Nucleus accumbens (tissue), 56 donors: ENCODE results near the gene EXOC6.
"Not testable (repeated sequence)": the region's sequence is repeated elsewhere in the genome, so short reads cannot be mapped to it uniquely, and the experiment has no call there.

Source experiments
- DNase-seq, 56 donors: peaks; one replicate each; lab custom pipeline; 2025; lab: John Stamatoyannopoulos, UW

The EXOC6 gene

DNA sequence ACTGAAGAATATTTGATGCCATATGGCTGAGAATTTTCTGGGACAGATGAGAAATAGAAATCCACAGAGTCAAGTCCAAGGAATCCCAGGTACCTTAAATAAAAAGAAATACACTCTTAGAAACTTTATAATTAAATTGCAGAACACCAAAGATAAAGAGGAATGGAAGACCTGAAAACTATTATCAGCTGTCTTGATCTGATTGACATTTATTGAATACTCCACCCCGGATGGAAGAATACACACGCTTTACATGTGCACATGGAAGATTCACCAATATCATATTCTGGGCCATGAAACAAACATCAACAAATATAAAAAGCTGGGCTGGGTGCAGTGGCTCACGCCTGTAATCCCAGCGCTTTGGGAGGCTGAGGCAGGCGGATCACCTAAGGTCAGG lies 81.6 kb downstream of the EXOC6 start:
- no peak for DNase-seq

DNA sequence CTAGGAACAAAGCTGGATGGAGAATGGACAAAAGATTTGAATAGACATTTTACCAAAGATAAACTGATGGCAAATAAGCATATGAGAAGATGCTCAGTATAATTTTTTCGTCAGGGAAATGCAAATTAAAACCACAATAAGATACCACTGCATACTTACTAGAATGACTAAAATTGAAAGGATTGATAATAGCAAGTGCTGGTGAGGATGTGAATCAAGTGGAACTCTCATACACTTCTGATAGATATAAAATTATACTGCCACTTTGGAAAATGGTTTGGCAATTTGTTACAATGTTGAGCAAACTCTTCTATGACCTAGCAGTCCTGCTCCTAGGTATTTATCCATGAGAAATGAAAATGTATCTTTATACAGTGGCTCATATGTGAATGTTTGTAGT lies 83.3 kb downstream of the EXOC6 start:
- DNase-seq, result no peak

DNA sequence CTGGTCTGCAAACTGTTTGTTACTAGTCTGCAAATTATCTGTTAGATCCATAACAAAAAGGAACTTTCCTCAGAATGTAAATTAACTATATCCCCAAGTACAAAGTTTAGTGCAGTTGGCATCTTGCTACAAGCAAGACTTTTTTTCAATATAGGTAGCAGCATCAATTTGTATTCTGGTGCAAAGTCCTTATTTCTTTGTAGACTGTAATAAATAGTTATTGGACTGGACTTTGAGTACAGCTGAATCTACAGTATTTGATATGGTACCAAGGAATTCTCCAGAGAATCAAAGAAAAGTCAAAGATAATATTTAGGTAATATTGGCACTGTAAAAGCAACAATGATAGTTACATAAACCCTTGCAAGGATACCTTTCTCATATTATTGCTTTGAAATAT lies 89.6 kb downstream of the EXOC6 start:
- DNase-seq, result no peak

DNA sequence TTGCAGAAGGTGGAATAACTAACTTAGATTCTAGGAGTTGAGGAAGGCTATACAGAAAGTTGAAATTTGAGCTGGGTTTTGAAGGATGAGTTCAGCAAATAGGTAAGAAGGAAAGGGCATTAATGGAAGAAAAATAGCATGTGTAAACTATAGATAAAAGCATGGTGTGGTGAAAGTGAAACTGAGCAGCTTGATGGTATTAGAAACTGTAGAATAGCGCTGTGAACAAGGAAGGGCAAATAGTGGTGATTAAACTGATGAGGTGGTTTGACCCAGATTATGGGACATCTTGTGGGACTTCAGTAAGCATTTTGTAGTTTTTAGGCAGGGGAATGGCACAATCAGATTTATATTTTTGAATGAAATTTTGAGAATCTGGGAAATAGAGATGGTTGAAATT lies 90.5 kb downstream of the EXOC6 start:
- no peak for DNase-seq

DNA sequence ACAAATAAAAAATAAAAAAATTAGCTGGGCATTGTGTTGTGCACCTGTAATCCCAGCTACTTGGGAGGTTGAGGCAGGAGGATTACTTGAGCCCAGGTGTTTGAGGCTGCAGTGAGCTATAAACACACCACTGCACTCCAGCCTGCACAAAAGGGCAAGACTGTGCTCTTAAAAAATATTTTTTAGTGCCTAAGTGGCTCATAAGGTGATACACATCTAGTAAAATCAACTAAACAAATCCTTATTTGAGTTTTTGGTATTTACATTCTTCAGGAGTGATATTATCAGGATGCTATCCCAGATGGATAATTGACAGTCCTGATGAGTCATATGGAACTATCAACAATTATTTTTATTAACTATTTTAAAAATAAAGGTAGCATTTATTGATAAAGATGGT lies 93.9 kb downstream of the EXOC6 start:
- DNase-seq, result no peak

DNA sequence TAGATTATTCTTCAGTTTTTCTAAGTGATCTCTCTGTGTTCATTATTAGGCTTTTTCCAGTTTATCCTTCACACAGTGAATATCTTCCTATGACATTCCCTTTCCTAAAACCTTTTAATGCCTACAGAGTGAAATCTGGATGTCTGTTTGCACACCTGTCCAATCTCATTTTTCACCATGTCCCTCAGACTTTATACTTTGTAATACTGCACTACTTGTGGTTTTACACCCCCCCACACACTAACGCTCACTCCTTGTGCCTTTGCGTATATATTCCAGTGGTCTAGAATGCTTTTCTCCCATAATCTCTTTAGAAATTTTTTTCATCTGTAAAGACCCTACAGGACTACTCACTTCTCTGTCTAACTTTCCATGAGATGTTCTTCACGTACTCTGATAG lies 98.2 kb downstream of the EXOC6 start:
- DNase-seq, result no peak

DNA sequence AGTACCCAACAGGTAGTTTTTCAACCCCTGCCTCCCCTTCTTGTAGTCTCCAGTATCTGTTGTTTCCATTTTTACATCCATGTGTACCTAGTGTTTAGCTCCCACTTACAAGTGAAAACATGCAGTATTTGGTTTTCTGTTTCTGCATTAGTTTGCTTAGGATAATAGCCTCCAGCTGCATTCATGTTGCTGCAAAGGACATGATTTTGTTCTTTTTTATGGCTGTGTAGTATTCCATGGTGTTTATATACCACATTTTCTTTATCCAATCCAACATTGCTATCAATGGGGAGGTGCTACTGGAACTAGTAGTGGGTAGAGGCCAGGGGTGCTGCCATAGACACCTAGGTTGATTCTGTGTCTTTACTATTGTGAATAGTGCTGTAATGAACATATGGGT lies 104.3 kb downstream of the EXOC6 start:
- not testable (repeated sequence) for DNase-seq

DNA sequence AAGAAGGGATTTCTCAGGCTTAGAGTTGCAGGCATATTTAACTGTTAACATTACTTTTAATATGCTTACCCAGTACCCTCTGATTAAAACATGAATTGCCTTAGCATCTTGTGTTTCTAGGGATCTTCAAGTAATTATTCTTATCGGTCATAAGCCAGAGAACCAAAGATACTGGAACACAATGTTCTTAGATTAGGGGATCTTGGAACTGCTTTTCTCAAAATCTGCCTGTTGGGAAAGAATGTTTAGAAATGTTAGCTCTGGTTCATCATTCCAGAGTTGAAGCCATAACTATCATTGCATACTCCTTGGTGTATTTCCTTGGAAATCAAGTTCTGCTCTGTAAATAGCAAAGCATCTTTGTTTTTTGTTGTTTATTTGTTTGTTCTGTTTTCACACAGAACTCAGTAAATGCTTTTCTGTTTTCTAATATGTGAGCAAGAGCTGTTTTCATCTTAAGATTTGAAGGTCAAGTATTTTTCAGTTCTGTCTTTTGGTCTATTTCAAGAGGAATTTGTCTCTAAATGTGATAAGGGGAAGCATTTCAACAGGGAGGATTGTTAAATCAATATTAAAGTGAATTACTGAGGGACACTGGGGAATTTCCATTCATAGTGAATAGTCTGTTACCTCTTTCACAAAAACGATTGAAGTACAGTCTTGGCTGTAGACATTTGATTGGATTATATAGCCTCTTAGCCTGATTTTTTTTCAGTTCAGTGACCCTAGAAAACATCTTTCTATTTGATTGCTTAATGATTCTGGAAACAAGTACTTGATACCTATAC lies 109.1 kb downstream of the EXOC6 start:
- DNase-seq, result no peak

DNA sequence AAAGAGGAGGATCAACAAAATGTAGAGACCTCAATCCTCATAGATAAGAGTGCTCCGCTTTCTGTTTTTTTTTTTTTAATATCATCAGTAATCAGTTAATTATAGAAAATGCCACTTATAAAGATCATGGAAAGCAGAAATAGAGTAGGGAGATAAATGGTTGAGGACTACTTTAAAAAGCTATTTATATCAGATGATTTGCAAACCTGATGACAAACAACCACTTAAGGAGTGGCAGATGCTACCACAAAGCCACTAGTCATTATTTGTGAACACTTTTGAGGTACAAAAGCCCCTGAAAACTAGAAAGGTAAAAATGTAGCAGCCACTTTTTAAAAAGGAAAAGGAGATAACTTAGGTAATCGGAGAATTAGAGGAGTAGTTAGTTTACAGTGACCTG lies 113.3 kb downstream of the EXOC6 start:
- DNase-seq, result no peak

DNA sequence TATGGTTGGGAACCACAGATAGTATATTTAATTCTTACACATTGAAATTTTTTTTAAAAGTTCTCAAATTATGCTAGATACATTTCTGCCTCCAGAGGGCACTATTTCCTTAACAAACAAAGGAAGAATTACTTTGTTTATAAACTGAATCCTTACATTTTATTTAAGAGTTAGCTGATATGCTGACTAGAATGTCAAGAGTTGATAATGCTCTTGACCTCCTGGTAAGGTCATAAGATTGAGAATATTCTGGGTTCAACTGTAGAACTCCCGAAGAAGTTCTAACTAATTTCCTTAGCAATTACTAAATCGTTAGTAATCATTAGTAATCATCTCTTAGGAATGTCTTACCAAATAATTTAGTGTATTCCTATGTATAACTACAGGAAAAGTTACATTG lies 117.0 kb downstream of the EXOC6 start:
- no peak for DNase-seq

DNA sequence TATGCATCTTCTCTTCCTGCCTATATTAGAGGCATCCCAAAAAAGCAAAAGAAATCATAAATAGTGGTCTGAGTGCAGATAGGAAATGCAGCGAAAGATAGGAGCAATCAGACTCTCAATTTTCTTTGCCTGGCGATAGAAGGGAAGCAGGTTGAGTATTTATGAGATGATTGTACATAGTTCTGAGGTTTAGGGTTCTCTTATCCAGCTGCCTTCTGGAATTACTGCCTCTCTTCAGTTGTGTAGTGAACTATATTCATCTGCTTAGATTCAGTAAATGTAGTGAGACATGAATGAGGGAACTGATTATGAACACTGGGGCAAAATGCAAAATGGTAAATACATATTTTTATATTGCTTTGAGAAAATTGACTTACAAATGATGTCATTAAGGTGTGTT lies 119.3 kb downstream of the EXOC6 start:
- no peak for DNase-seq

DNA sequence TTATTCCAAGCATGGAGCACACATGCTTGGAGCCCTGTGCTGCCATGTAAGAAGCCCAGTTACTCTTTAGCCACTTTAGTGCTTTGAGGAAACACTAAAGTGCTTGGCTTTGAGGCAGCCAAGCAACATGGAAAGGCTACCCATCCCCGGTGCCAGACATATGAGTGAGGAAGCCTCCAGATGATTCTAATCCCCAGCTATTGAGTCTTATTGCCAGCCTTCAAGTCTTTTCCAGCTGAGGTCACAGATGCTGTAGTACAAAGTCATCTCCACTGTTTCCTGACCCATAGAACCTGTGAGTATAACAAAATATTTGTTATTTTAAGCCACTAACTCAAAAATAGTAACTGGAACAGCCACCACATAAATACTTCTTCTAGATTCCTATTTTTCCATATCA lies 120.8 kb downstream of the EXOC6 start:
- no peak for DNase-seq

DNA sequence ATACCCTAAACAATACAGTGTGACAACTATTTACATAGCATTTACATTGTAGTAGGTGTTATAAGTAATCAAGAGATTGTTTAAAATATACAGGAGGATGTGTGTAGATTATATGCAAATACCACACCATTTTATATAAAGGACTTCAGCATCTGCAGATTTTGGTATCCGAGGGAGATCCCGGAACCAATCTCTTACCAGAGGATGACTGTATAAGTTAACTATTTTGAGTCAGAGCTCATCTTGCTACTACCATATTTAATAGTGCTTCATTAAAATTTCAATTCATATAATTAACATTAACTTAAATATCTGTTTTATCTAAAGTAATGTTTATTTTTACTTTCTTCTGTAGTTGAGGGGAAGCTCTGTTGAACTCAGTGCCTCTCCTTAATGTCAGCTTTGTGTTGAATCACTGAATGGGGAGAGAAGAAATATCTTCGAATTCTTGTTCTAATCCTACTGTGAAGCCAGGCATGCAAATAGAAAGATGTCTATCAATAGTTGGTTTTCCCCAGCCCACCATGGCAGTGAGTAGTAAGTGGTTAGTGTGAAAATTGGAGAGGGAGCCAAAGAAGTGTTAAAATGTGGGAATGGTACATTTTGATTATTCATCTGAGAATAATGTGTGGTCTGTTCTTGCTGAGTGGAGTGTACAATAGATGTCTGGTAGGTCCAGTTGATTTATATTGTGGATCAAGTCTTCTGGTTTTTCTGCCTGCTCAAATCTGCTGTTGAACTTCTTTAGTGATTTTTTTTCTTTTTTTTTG lies 122.2 kb downstream of the EXOC6 start:
- DNase-seq, result no peak

DNA sequence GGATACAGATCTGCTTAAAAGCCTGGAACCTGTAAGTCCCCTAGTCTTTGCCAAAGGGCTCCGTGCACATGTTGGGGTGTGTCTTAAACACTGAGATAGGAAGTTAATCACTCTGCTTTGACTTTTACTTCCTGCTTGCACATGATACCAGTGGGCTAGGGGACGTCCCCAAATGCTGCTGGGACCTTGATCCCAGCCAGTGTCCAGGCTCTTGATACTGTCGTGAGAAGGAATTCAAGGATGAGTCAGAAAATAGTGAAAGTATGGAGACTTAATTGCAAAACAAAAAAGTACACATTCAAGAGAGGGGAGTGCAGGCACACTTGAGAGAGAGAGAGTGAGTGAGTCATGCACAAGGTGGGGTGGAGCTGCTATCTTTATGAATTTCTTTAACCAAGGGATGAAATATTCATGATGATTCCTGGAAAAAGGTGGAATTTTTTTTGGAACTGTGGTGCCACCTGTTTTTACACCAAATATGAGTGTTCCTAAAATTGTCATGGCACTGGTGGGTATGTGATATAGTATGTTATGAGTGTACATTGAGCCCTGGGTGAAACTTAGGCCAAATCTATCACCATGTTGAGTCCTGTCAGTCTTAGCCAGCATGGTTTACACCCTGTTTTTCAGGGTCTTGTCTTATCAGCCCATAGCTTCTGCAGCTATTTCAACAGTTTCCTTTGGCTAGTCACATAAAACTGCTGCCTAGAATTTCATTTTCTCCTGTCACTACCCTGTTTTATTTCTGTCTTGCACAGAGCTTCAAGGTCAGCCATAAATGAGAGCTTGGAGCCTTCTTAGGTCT lies 123.9 kb downstream of the EXOC6 start:
- peak in 7 of 56 donors; percentile 1 to 30 (median 12) for DNase-seq

DNA sequence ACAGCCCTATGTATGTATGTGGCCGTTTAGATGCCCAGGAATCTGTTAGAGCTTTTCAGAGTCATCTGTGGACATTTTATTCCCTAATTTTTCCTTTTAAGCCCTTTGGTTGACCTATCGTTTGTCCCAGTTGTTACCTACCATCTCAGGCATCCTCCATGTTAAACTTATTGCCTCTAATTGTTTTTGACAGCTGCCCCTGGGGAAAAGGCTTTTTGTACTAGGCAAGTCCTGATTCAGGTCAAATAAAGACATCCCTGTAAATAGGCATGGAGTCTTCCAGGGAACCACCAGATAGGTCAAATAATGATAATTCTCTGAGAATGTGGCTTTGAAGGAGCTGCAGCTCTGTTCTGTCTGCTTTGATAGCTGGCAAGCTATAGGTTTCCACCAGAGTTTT lies 124.6 kb downstream of the EXOC6 start:
- DNase-seq, result no peak

DNA sequence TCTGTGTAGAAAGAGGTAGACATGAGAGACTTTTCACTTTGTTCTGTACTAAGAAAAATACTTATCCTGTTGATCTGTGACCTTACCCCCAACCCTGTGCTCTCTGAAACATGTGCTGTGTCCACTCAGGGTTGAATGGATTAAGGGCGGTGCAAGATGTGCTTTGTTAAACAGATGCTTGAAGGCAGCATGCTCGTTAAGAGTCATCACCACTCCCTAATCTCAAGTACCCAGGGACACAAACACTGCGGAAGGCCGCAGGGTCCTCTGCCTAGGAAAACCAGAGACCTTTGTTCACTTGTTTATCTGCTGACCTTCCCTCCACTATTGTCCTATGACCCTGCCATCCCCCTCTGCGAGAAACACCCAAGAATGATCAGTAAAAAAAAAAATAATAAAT lies 128.0 kb downstream of the EXOC6 start:
- not testable (repeated sequence) for DNase-seq

DNA sequence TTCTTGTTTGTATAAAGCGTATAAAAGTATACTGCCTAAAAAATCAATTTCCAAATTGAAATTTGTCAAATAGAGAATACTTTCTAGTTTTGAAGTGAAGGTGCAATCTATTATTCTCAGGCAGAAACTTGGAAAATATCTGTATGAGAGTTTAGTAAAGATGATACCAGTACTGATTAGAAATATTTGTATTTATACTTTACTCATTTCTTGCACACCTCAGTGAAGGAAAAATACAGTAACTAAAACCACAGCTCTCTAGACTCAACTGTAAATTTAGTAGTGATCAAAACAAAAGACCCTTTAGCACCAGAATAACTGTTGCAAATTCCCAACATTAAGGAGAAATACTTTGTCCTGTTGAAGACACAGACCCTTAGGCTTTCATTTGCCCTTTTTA lies 140.9 kb downstream of the EXOC6 start:
- DNase-seq, result no peak

DNA sequence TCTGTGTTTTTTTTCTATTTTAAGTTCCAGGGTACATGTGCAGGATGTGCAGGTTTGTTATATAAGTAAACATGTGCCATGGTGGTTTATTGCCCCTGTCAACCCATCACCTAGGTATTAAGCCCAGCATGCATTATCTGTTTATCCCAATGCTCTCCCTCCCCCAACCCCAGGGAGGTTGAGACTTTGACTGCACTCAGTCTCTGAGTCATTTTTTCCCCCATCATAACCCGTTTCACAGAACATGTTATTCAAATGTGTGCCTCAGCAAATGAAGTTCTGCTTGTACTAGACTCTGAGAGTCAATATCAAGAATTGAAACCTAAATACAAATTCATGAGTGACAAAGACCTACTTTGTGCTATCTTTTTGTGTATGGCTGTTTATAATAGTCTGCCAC lies 142.3 kb downstream of the EXOC6 start:
- peak in 2 of 56 donors; percentile 1 to 5 for DNase-seq

DNA sequence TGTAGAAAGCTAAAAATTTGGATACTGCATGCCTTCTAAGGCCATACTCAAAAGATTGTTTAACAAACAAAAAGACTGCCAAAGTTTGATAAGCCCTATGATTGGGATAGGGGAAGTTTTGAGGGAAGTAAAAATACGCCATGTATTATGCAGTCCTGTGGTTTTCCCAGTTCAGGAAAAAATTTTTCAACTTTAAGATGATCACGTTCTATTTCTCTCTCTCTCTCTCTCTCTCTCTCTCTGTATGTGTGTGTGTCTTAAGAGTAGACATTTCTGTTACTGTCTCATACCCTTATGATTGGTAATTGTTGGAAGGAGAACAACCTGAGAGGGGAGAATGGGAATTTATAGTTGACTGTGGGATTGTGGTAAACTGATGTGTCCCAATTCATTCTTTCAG lies 143.2 kb downstream of the EXOC6 start:
- DNase-seq, result no peak

DNA sequence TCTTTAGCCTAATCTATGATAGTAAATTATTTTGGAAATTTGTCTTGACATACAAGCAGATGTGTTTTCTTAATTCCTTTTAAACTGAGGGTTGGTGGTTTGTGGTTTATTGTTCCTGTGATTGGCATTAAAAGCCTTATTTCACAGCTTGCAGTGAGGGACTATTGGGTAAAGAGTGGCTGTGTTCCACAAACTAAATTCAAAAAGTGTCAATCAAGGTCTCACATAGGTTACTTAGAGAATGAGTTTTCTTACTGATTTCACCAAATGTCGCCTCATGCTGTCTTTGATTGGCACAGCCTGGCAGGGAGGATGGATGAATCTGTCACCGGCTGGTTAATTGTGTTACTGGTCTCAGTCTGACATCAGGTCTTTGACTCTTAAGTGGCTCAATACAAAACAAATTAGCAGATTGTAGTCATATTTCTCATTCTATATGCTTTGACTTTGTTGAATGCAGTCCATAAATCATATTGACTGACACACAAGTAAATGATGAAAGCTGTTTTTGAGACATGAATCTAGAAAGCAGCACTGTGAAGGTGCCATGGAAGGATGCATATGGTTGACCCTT lies 145.5 kb downstream of the EXOC6 start:
- DNase-seq, result no peak

DNA sequence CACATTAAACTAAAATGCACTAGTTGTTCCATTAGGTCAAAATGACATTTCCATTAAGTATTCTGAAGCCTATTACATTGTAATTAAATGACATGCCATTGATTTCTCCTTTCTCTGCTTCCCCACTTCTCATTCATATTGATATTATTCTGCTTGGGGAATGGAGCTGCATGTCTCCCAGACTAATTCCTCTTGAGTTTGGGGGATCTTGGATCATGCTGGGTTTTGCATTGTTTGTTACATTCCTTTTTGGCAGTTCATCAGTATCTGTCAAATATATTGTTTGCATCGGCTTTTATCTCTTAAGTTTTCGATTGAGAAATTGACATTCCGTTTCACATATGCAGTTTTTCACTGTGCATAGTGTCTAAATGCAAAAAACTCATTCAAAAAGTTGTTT lies 147.2 kb downstream of the EXOC6 start:
- no peak for DNase-seq
